K562 (cell line): Measurements from ENCODE around the gene ADIPOR1. TPM values are rescaled to one million over a fixed set of nuclear protein-coding genes. Genes with fewer than 3 reads are reported as not detected.

Experiments used
- ARID1B ChIP-seq: fragments of 450-650 bp; IDR thresholded peaks from 2 replicates; pipeline ENCODE4 v1.6.1; 2016; ENCODE audit warnings: antibody characterized with exemption, mild to moderate bottlenecking, inconsistent platforms
- ARNT ChIP-seq, 2 experiments: fragments of 450-650 bp; IDR thresholded peaks; 2 replicates each; pipeline ENCODE4 v1.6.1; 2016; ENCODE audit warnings: mild to moderate bottlenecking in 1 of 2
- ATF1 ChIP-seq, 2 experiments: fragments of 450-650 bp in 1 of 2; IDR thresholded peaks; 2 replicates each; pipeline ENCODE4 v1.6.1; 2016; ENCODE audit warnings: missing compliant biosample characterization in 1 of 2, missing genetic modification characterization in 1 of 2
- ATF3 ChIP-seq, 2 experiments: fragments of 450-650 bp in 1 of 2; sonication (generic) in 1 of 2; formaldehyde crosslinking in 1 of 2; IDR thresholded peaks in 1 of 2; conservative IDR thresholded peaks in 1 of 2; 2 replicates each; pipeline versions ENCODE4 v1.6.1 to v1.8.1; 2016 to 2023; ENCODE audit warnings: mild to moderate bottlenecking in 2 of 2, moderate library complexity in 2 of 2, inconsistent platforms in 1 of 2, missing genetic modification reagents in 1 of 2
- CBFA2T2 ChIP-seq: fragments of 450-650 bp; conservative IDR thresholded peaks from 2 replicates; pipeline ENCODE4 v1.6.1; 2017; ENCODE audit warnings: mild to moderate bottlenecking
- CREM ChIP-seq: IDR thresholded peaks from 2 replicates; pipeline ENCODE4 v1.6.1; 2014; ENCODE audit warnings: antibody characterized with exemption, low read depth
- DACH1 ChIP-seq: fragments of 450-650 bp; IDR thresholded peaks from 2 replicates; pipeline ENCODE4 v1.6.1; 2018; ENCODE audit not compliant: partially characterized antibody
- EP400 ChIP-seq: fragments of 450-650 bp; IDR thresholded peaks from 2 replicates; pipeline ENCODE4 v1.6.1; 2017; ENCODE audit warnings: antibody characterized with exemption, mild to moderate bottlenecking, moderate library complexity
- LARP7 ChIP-seq: fragments of 450-650 bp; IDR thresholded peaks from 2 replicates; pipeline ENCODE4 v1.6.1; 2016
- MAX ChIP-seq: sonication (generic); formaldehyde crosslinking; IDR thresholded peaks from 2 replicates; pipeline ENCODE4 v1.9.0; 2022; ENCODE audit warnings: mild to moderate bottlenecking, missing genetic modification reagents
- MCM2 ChIP-seq: fragments of 450-650 bp; IDR thresholded peaks from 2 replicates; pipeline ENCODE4 v1.6.1; 2017; ENCODE audit warnings: low read depth, mild to moderate bottlenecking
- MECOM ChIP-seq: fragments of 250-450 bp; sonication (Bioruptor Pico); IDR thresholded peaks from 2 replicates; pipeline ENCODE4 v1.8.0; 2022; ENCODE audit warnings: inconsistent platforms
- MTA2 ChIP-seq: fragments of 450-650 bp; IDR thresholded peaks from 2 replicates; pipeline ENCODE4 v1.6.1; 2016; ENCODE audit warnings: low read depth
- MYBL2 ChIP-seq, 2 experiments: fragments of 450-650 bp in 1 of 2; sonication (generic) in 1 of 2; formaldehyde crosslinking in 1 of 2; IDR thresholded peaks; 2 replicates each; pipeline versions ENCODE4 v1.6.1 to v1.8.1; 2017 to 2022; ENCODE audit warnings: borderline replicate concordance in 1 of 2, inconsistent platforms in 1 of 2, low read depth in 1 of 2, mild to moderate bottlenecking in 1 of 2, missing genetic modification reagents in 1 of 2, moderate library complexity in 1 of 2
- PHF21A ChIP-seq: fragments of 450-650 bp; IDR thresholded peaks from 2 replicates; pipeline ENCODE4 v1.6.1; 2017; ENCODE audit warnings: low read depth, borderline replicate concordance
- PKNOX1 ChIP-seq: fragments of 450-650 bp; IDR thresholded peaks from 2 replicates; pipeline ENCODE4 v1.6.1; 2016
- U2AF1 ChIP-seq: fragments of 200-400 bp; formaldehyde crosslinking; optimal IDR thresholded peaks from 2 replicates; pipeline ENCODE3; 2017; ENCODE audit warnings: mild to moderate bottlenecking, low read depth, low read length, moderate library complexity
- ZC3H4 ChIP-seq: sonication (generic); formaldehyde crosslinking; IDR thresholded peaks from 2 replicates; pipeline ENCODE4 v1.9.0; 2021; ENCODE audit warnings: missing genetic modification reagents, borderline replicate concordance
- ZKSCAN8 ChIP-seq: fragments of 200-800 bp; sonication (Bioruptor generic); IDR thresholded peaks from 2 replicates; pipeline ENCODE4 v1.6.1; 2016; ENCODE audit warnings: missing genetic modification characterization, missing compliant biosample characterization
- ZNF124 ChIP-seq: sonication (generic); formaldehyde crosslinking; IDR thresholded peaks from 2 replicates; pipeline ENCODE4 v1.8.1; 2022; ENCODE audit warnings: missing genetic modification reagents
- ZNF780A ChIP-seq: fragments of 250-450 bp; sonication (Bioruptor Pico); IDR thresholded peaks from 2 replicates; pipeline ENCODE4 v1.5.0; 2021; ENCODE audit warnings: mild to moderate bottlenecking
- polyA plus RNA-seq, 8 experiments: library from polyadenylated mRNA; depleted of rRNA in 4 of 8; stranded (reverse) in 5 of 8; unstranded in 3 of 8; fragments of >200 nt; fragmentation: Nextera tagmentation in 2 of 8; fragmentation: Illumina TruSeq in 1 of 8; extraction: Ambion mirVana in 2 of 8; extraction: Trizol in 1 of 8; gene quantifications; 2 replicates each; pipeline versions ENCODE4 v1.2.1 to v1.2.3, GENCODE V29; 2011 to 2014; ENCODE audit warnings: inconsistent platforms in 1 of 8, missing spikeins in 1 of 8
- total RNA-seq, 7 experiments: library from RNA; depleted of rRNA in 6 of 7; stranded (reverse); fragments of >200 nt in 6 of 7; fragmentation: Illumina TruSeq in 2 of 7; extraction: Trizol in 2 of 7; gene quantifications; 2 replicates each; pipeline versions ENCODE4 v1.2.1 to v1.2.3, GENCODE V29; 2011 to 2021; ENCODE audit warnings: low replicate concordance in 1 of 7
- TF ChIP-seq, protein P1 (sequence below), 2 experiments: fragments of 450-650 bp; conservative IDR thresholded peaks; 2 replicates each; pipeline ENCODE4 v1.6.1; 2017; ENCODE audit warnings: mild to moderate bottlenecking in 2 of 2, moderate library complexity in 2 of 2
- TF ChIP-seq, protein P2 (sequence below), 3 experiments: IDR thresholded peaks in 2 of 3; conservative IDR thresholded peaks in 1 of 3; 2 replicates each; pipeline ENCODE4 v1.5.1; 2011 to 2012; ENCODE audit warnings: low read length in 3 of 3, mild to moderate bottlenecking in 3 of 3, control low read depth in 2 of 3, improper control_type of control experiment in 1 of 3, inconsistent platforms in 1 of 3, low read depth in 1 of 3, mixed read lengths in 1 of 3, moderate library complexity in 1 of 3; ENCODE audit not compliant: insufficient read depth in 2 of 3

ADIPOR1 gene
- total and polyA plus RNA-seq, 9 of the 15 experiments (the other 6 are each of a cell fraction or from before 2014, with no cell fraction given), result 29.0 to 217 (median 100) TPM

DNA sequence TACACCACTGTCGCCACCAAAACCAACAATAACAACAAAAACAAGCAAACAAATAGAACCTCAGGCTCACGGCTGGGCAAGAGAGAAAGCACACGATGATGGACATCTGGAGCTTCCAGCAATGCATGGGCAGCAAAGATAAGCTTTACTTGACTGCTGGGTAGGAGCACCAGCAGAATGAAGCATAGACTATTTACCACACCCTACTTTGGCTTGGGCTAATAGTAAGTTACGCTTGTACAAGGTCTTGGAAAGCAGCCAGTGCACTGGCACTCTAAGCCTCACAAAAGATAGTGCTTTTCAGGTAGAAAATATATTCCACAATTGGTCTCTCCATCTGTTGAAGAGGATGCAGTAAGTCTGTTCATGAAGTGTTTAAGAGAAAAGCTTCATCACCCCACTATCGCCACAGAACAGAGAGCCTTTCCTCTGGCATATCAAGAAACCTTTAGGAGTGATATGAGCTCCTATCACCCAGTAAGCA is 13.6 kb downstream of the ADIPOR1 start (continued):
- TF ChIP-seq MTA2, result peak; percentile 95
- no peak for TF ChIP-seq MYBL2 (IDR thresholded peaks at IDR 0.05; ENCODE audit: low read depth)
- TF ChIP-seq MYBL2 (CRISPR knock-in tag; IDR thresholded peaks at IDR 0.05; ENCODE audit: borderline replicate concordance), result no peak
- peak; percentile 62; the same call in 1 of the 2 replicates for TF ChIP-seq ZKSCAN8 (CRISPR knock-in tag)
- TF ChIP-seq MCM2, result no peak
- TF ChIP-seq U2AF1, result no peak
- TF ChIP-seq, protein P1, sequence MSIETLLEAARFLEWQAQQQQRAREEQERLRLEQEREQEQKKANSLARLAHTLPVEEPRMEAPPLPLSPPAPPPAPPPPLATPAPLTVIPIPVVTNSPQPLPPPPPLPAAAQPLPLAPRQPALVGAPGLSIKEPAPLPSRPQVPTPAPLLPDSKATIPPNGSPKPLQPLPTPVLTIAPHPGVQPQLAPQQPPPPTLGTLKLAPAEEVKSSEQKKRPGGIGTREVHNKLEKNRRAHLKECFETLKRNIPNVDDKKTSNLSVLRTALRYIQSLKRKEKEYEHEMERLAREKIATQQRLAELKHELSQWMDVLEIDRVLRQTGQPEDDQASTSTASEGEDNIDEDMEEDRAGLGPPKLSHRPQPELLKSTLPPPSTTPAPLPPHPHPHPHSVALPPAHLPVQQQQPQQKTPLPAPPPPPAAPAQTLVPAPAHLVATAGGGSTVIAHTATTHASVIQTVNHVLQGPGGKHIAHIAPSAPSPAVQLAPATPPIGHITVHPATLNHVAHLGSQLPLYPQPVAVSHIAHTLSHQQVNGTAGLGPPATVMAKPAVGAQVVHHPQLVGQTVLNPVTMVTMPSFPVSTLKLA (conservative IDR thresholded peaks at IDR 0.05), result peak; percentile 33 to 70; a peak in 1 of 4 replicates
- no peak for TF ChIP-seq ATF1 (CRISPR knock-in tag; IDR thresholded peaks at IDR 0.05)
- TF ChIP-seq ATF1 (tag; IDR thresholded peaks at IDR 0.05), result peak; percentile 54; the same call in 1 of the 2 replicates
- TF ChIP-seq CREM, result peak; percentile 25; the same call in 1 of the 2 replicates
- peak; percentile 27; the same call in 1 of the 2 replicates for TF ChIP-seq MECOM
- TF ChIP-seq EP400, result peak; percentile 8; the same call in 1 of the 2 replicates
- TF ChIP-seq ZNF124 (CRISPR knock-in tag), result no peak
- peak; percentile 91 for TF ChIP-seq PKNOX1
- no peak; the same call in 1 of the 2 replicates for TF ChIP-seq MAX (CRISPR knock-in tag)
- TF ChIP-seq ZC3H4 (CRISPR knock-in tag), result no peak
- peak in 1 of 2 experiments; percentile 71; a peak in 2 of 4 replicates for TF ChIP-seq ARNT (IDR thresholded peaks at IDR 0.05)
- TF ChIP-seq, protein P2, sequence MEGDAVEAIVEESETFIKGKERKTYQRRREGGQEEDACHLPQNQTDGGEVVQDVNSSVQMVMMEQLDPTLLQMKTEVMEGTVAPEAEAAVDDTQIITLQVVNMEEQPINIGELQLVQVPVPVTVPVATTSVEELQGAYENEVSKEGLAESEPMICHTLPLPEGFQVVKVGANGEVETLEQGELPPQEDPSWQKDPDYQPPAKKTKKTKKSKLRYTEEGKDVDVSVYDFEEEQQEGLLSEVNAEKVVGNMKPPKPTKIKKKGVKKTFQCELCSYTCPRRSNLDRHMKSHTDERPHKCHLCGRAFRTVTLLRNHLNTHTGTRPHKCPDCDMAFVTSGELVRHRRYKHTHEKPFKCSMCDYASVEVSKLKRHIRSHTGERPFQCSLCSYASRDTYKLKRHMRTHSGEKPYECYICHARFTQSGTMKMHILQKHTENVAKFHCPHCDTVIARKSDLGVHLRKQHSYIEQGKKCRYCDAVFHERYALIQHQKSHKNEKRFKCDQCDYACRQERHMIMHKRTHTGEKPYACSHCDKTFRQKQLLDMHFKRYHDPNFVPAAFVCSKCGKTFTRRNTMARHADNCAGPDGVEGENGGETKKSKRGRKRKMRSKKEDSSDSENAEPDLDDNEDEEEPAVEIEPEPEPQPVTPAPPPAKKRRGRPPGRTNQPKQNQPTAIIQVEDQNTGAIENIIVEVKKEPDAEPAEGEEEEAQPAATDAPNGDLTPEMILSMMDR (IDR thresholded peaks at IDR 0.05 in 2 of 3, conservative IDR thresholded peaks at IDR 0.05 in 1 of 3; ENCODE audit: insufficient read depth in 2 of 3, low read depth in 1 of 3, low read length in 3 of 3), result 0 out of 6 replicates have a peak, but pooled peaks of 1 of the 3 experiments have one; percentile 1
- TF ChIP-seq ATF3 (IDR thresholded peaks at IDR 0.05), result 0 out of 2 replicates have a peak, but pooled peaks have one; percentile 10
- no peak for TF ChIP-seq ATF3 (CRISPR knock-in tag; conservative IDR thresholded peaks at IDR 0.05)
- TF ChIP-seq CBFA2T2, result peak; percentile 94
- TF ChIP-seq LARP7, result peak; percentile 59; the same call in 1 of the 2 replicates
- peak; percentile 99 for TF ChIP-seq ARID1B
- TF ChIP-seq PHF21A, result no peak
- TF ChIP-seq DACH1, result peak; percentile 75
- no peak for TF ChIP-seq ZNF780A (CRISPR knock-in tag)
